Right hindlimb (tissue), 1 donor: Measurements from ENCODE around the gene ADM2.

Experiments
- DNase-seq: peaks from one replicate; pipeline ENCODE4 v3.0.0-alpha.2; 2018

ADM2 gene

GRCh38 chr22:50469377-50470305 lies 11.7 kb upstream of the ADM2 start:
- no peak for DNase-seq

GRCh38 chr22:50470491-50470890 lies 10.9 kb upstream of the ADM2 start:
- no peak for DNase-seq

GRCh38 chr22:50471197-50471847 lies 10.0 kb upstream of the ADM2 start:
- no peak for DNase-seq

GRCh38 chr22:50471962-50472361 lies 9.4 kb upstream of the ADM2 start:
- DNase-seq = no peak

- no peak for DNase-seq
Observed at GRCh38 chr22:50473088-50473487, 8.3 kb upstream of the ADM2 start.

GRCh38 chr22:50473855-50474671 lies 7.3 kb upstream of the ADM2 start:
- DNase-seq = peak; percentile 57

- peak; percentile 94 for DNase-seq
Observed at GRCh38 chr22:50474710-50475651, 6.4 kb upstream of the ADM2 start, which contains the start of gene SBF1. SBF1 (minus strand) TSS chr22:50475035; CDS start chr22:50474840, 195 bp downstream.

- DNase-seq = no peak
Observed at GRCh38 chr22:50475652-50476002, 5.7 kb upstream of the ADM2 start.

- DNase-seq = no peak
Observed at GRCh38 chr22:50476868-50477267, 4.5 kb upstream of the ADM2 start.

- DNase-seq = no peak
Observed at GRCh38 chr22:50477923-50478322, 3.4 kb upstream of the ADM2 start.

- no peak for DNase-seq
Observed at GRCh38 chr22:50479721-50480120, 1.6 kb upstream of the ADM2 start.

- DNase-seq = no peak
Observed at GRCh38 chr22:50481045-50481439, 301 bp upstream of the ADM2 start.

- DNase-seq = no peak
Observed at GRCh38 chr22:50482107-50483074, 1.0 kb downstream of the ADM2 start.

- no peak for DNase-seq
Observed at GRCh38 chr22:50483106-50483505, 1.8 kb downstream of the ADM2 start.

- DNase-seq = no peak
Observed at GRCh38 chr22:50483556-50483955, 2.2 kb downstream of the ADM2 start.

- no peak for DNase-seq
Observed at GRCh38 chr22:50483977-50484853, 2.9 kb downstream of the ADM2 start.

GRCh38 chr22:50485221-50486131 lies 4.1 kb downstream of the ADM2 start:
- DNase-seq = no peak

GRCh38 chr22:50486561-50487289 lies 5.4 kb downstream of the ADM2 start, which contains the start of gene MIOX:
MIOX (plus strand) TSS chr22:50486859; CDS start chr22:50486898, 39 bp downstream.
- DNase-seq = no peak
